GM21619 (cell line): ENCODE data around the gene SLC9A3.

Source experiments
- ATAC-seq: cut with Tn5 transposase; IDR thresholded peaks from one replicate; pipeline ENCODE4 v1.9.1; 2021; ENCODE audit not compliant: unreplicated experiment

The SLC9A3 gene

GRCh38 chr5:464446-464842, 59.8 kb downstream of the SLC9A3 start:
- ATAC-seq, result no peak

GRCh38 chr5:463952-464351, 60.3 kb downstream of the SLC9A3 start:
- ATAC-seq, result no peak

GRCh38 chr5:463301-463700, 60.9 kb downstream of the SLC9A3 start:
- ATAC-seq, result no peak

- no peak for ATAC-seq
Measured at GRCh38 chr5:462051-462481, 62.2 kb downstream of the SLC9A3 start.

- ATAC-seq, result no peak
Measured at GRCh38 chr5:460273-460625, 64.0 kb downstream of the SLC9A3 start.

GRCh38 chr5:459562-460272, 64.5 kb downstream of the SLC9A3 start:
- ATAC-seq, result no peak

- ATAC-seq, result peak; percentile 62
Measured at GRCh38 chr5:458547-459353, 65.5 kb downstream of the SLC9A3 start.

- ATAC-seq, result no peak
Measured at GRCh38 chr5:457195-457961, 66.9 kb downstream of the SLC9A3 start.

- no peak for ATAC-seq
Measured at GRCh38 chr5:456351-457194, 67.7 kb downstream of the SLC9A3 start.

GRCh38 chr5:455806-456205, 68.4 kb downstream of the SLC9A3 start:
- no peak for ATAC-seq

- ATAC-seq, result no peak
Measured at GRCh38 chr5:454936-455335, 69.3 kb downstream of the SLC9A3 start.

GRCh38 chr5:453725-454481, 70.3 kb downstream of the SLC9A3 start:
- ATAC-seq, result no peak

GRCh38 chr5:452978-453710, 71.1 kb downstream of the SLC9A3 start:
- ATAC-seq, result no peak

GRCh38 chr5:451587-452458, 72.4 kb downstream of the SLC9A3 start:
- ATAC-seq, result no peak

GRCh38 chr5:449151-449550, 75.1 kb downstream of the SLC9A3 start:
- no peak for ATAC-seq

GRCh38 chr5:448766-449090, 75.5 kb downstream of the SLC9A3 start:
- ATAC-seq, result no peak

GRCh38 chr5:448061-448765, 76.0 kb downstream of the SLC9A3 start:
- no peak for ATAC-seq

- ATAC-seq, result no peak
Measured at GRCh38 chr5:447501-447900, 76.7 kb downstream of the SLC9A3 start.
